NCI-H1436 treated with DMSO at 0.1 percent for 48 hours (cell line): ENCODE data around the gene RECQL5.
A peak's percentile ranks its signal among the peaks of the same experiment; 100 is the strongest.
"Not testable (repeated sequence)": the region's sequence is repeated elsewhere in the genome, so short reads cannot be mapped to it uniquely, and the experiment has no call there.

Experiments
- DNase-seq: peaks from one replicate; lab custom pipeline; 2025; lab: John Stamatoyannopoulos, UW

RECQL5 gene

GRCh38 chr17:75592348-75593020 lies 74.5 kb downstream of the RECQL5 start:
- no peak for DNase-seq

GRCh38 chr17:75591722-75592302 lies 75.1 kb downstream of the RECQL5 start:
- no peak for DNase-seq

- no peak for DNase-seq
Measured at GRCh38 chr17:75590849-75591721, 75.9 kb downstream of the RECQL5 start.

GRCh38 chr17:75590314-75590761 lies 76.6 kb downstream of the RECQL5 start:
- no peak for DNase-seq

- DNase-seq, result no peak
Measured at GRCh38 chr17:75589919-75590303, 77.0 kb downstream of the RECQL5 start.

- DNase-seq, result peak; percentile 45
Measured at GRCh38 chr17:75589012-75589918, 77.7 kb downstream of the RECQL5 start.

GRCh38 chr17:75588596-75589011 lies 78.3 kb downstream of the RECQL5 start:
- DNase-seq, result no peak

GRCh38 chr17:75587675-75588595 lies 79.0 kb downstream of the RECQL5 start, which contains the start of gene MYO15B:
Gene MYO15B (plus strand): TSS chr17:75587800. CDS start chr17:75588058, 258 bp downstream.
- no peak for DNase-seq

GRCh38 chr17:75584849-75585175 lies 82.1 kb downstream of the RECQL5 start:
- no peak for DNase-seq

- not testable (repeated sequence) for DNase-seq
Measured at GRCh38 chr17:75583197-75583596, 83.8 kb downstream of the RECQL5 start.

- DNase-seq, result not testable (repeated sequence)
Measured at GRCh38 chr17:75581121-75581725, 85.7 kb downstream of the RECQL5 start.
